SH-SY5Y (cell line): Measurements from ENCODE around the gene FCGR3A.
"Not testable (repeated sequence)": the region's sequence is repeated elsewhere in the genome, so short reads cannot be mapped to it uniquely, and the experiment has no call there.

Experiments used
- GATA2 ChIP-seq: IDR thresholded peaks from 2 replicates; pipeline ENCODE4 v1.6.1; 2011; ENCODE audit warnings: mild to moderate bottlenecking, low read depth, low read length
- GATA3 ChIP-seq: IDR thresholded peaks from 2 replicates; pipeline ENCODE4 v1.6.1; 2011; ENCODE audit warnings: low read depth, mild to moderate bottlenecking, low read length, moderate library complexity

- TF ChIP-seq GATA2, GATA3: not testable (repeated sequence)
Observed at GRCh38 chr1:161523817-161524741, 25.5 kb downstream of the FCGR3A start, which contains the start of gene HSPA6.
